HFF-Myc (cell line): ENCODE results near the gene SORCS2.

ENCODE experiments used
- DNase-seq: peaks from one replicate; pipeline ENCODE4 v3.0.0-alpha.2; 2011; ENCODE audit warnings: low read depth; ENCODE audit errors: extremely low read depth
- H3K4me3 ChIP-seq: replicated peaks from 2 replicates; pipeline ENCODE4 v1.5.1; 2011; ENCODE audit warnings: low read depth, mild to moderate bottlenecking, control low read depth, low read length
- CTCF ChIP-seq: IDR thresholded peaks from 2 replicates; pipeline ENCODE4 v1.5.1; 2012; ENCODE audit warnings: mild to moderate bottlenecking, low read depth, low read length, control low read depth; ENCODE audit errors: missing control alignments

The SORCS2 gene

GRCh38 chr4:7381890-7382633 is 189.7 kb downstream of the SORCS2 start:
- no peak for TF ChIP-seq CTCF
- DNase-seq, result no peak
- no peak overlapping the region for H3K4me3 ChIP-seq

GRCh38 chr4:7382634-7383014 is 190.3 kb downstream of the SORCS2 start:
- DNase-seq, result no peak
- TF ChIP-seq CTCF, result no peak
- H3K4me3 ChIP-seq, result no peak overlapping the region

- DNase-seq, result no peak
- TF ChIP-seq CTCF, result no peak
- no peak overlapping the region for H3K4me3 ChIP-seq
Measured at GRCh38 chr4:7383266-7383665, 190.9 kb downstream of the SORCS2 start.

- no peak for TF ChIP-seq CTCF
- H3K4me3 ChIP-seq, result no peak overlapping the region
- no peak for DNase-seq
Measured at GRCh38 chr4:7384003-7384928, 191.9 kb downstream of the SORCS2 start.

GRCh38 chr4:7384929-7385890 is 192.9 kb downstream of the SORCS2 start:
- DNase-seq, result no peak
- TF ChIP-seq CTCF, result no peak
- H3K4me3 ChIP-seq, result no peak overlapping the region

GRCh38 chr4:7387925-7388324 is 195.6 kb downstream of the SORCS2 start:
- TF ChIP-seq CTCF, result no peak
- no peak overlapping the region for H3K4me3 ChIP-seq
- DNase-seq, result no peak
